GM23338 (cell line): ENCODE results near the gene GALNT5. TPM values are rescaled to one million over a fixed set of nuclear protein-coding genes. Genes with fewer than 3 reads are reported as not detected.
A peak's percentile ranks its signal among the peaks of the same experiment; 100 is the strongest.

Source experiments
- ATAC-seq: fragments of 200-7000 bp; cut with Tn5 transposase; 3 replicates; pipeline ENCODE4 v1.9.1; 2020
- DNase-seq: peaks from one replicate; pipeline ENCODE4 v3.0.0-alpha.2; 2015; ENCODE audit warnings: low spot score
- H2AFZ ChIP-seq: fragments of 200-600 bp; sonication (generic); 2 replicates; pipeline ENCODE4 v1.8.0; 2016; ENCODE audit warnings: antibody characterized with exemption, mild to moderate bottlenecking, moderate library complexity
- H3F3A ChIP-seq: fragments of 200-600 bp; sonication (generic); replicated peaks from 2 replicates; pipeline ENCODE4 v1.8.0; 2017; ENCODE audit warnings: antibody characterized with exemption, mixed run types, low read depth
- H3K27ac ChIP-seq: fragments of 200-600 bp; sonication (generic); 2 replicates; pipeline ENCODE4 v1.6.1; 2016; ENCODE audit warnings: low read depth
- H3K27me3 ChIP-seq: fragments of 200-600 bp; sonication (generic); 2 replicates; pipeline ENCODE4 v1.8.0; 2016; ENCODE audit warnings: mild to moderate bottlenecking, mixed run types, moderate library complexity; ENCODE audit not compliant: insufficient read depth
- H3K36me3 ChIP-seq: fragments of 200-600 bp; sonication (generic); 2 replicates; pipeline ENCODE4 v1.8.0; 2016; ENCODE audit warnings: mild to moderate bottlenecking; ENCODE audit not compliant: insufficient read depth
- H3K4me1 ChIP-seq: fragments of 200-600 bp; sonication (generic); 2 replicates; pipeline ENCODE4 v1.8.0; 2016; ENCODE audit warnings: mild to moderate bottlenecking, moderate library complexity; ENCODE audit not compliant: insufficient read depth
- H3K4me2 ChIP-seq: fragments of 200-600 bp; sonication (generic); 2 replicates; pipeline ENCODE4 v1.7.1; 2017; ENCODE audit warnings: mixed run types
- H3K4me3 ChIP-seq: fragments of 200-600 bp; sonication (generic); 2 replicates; pipeline ENCODE4 v1.6.1; 2016; ENCODE audit warnings: mixed run types
- H3K79me2 ChIP-seq: fragments of 200-600 bp; sonication (generic); replicated peaks from 2 replicates; pipeline ENCODE4 v1.8.0; 2017; ENCODE audit warnings: mild to moderate bottlenecking; ENCODE audit not compliant: insufficient read depth
- H3K9me2 ChIP-seq: fragments of 200-600 bp; sonication (generic); 2 replicates; pipeline ENCODE4 v1.8.0; 2017; ENCODE audit not compliant: insufficient read depth
- H4K20me1 ChIP-seq: fragments of 200-600 bp; sonication (generic); replicated peaks from 2 replicates; pipeline ENCODE4 v1.8.0; 2017; ENCODE audit warnings: mild to moderate bottlenecking; ENCODE audit not compliant: insufficient read depth
- H3K27ac Mint-ChIP-seq: 2 replicates; pipeline ENCODE4 v1.8.0; 2020; ENCODE audit warnings: inconsistent platforms, mild to moderate bottlenecking, moderate library complexity, mixed read lengths
- H3K27me3 Mint-ChIP-seq: 3 replicates; pipeline ENCODE4 v1.8.0; 2022; ENCODE audit warnings: low read depth, mild to moderate bottlenecking, moderate library complexity, mixed read lengths, inconsistent platforms; ENCODE audit not compliant: insufficient read depth, poor library complexity
- H3K36me3 Mint-ChIP-seq: 3 replicates; pipeline ENCODE4 v1.8.0; 2021; ENCODE audit warnings: low read depth, mild to moderate bottlenecking, inconsistent platforms, moderate library complexity, mixed read lengths
- H3K4me1 Mint-ChIP-seq: 3 replicates; pipeline ENCODE4 v1.8.0; 2020; ENCODE audit warnings: mild to moderate bottlenecking, inconsistent platforms, mixed read lengths
- H3K4me3 Mint-ChIP-seq: 3 replicates; pipeline ENCODE4 v1.8.0; 2021; ENCODE audit warnings: moderate library complexity, mild to moderate bottlenecking, inconsistent platforms, mixed read lengths
- H3K9me3 Mint-ChIP-seq: 3 replicates; pipeline ENCODE4 v1.8.0; 2020; ENCODE audit warnings: moderate library complexity, mild to moderate bottlenecking, inconsistent platforms, mixed read lengths
- CTCF ChIP-seq, 2 experiments: fragments of 200-600 bp in 1 of 2; sonication (generic) in 1 of 2; conservative IDR thresholded peaks; 2 replicates each; pipeline versions ENCODE4 v1.5.1 to v1.6.1; 2016 to 2017; ENCODE audit warnings: antibody characterized with exemption in 2 of 2, low read depth in 2 of 2, mild to moderate bottlenecking in 2 of 2, moderate library complexity in 1 of 2
- ETS1 ChIP-seq: IDR thresholded peaks from 2 replicates; pipeline ENCODE4 v1.6.1; 2016; ENCODE audit warnings: antibody characterized with exemption
- EZH2 ChIP-seq: fragments of 200-600 bp; sonication (generic); IDR thresholded peaks from one replicate; pipeline ENCODE4 v1.8.0; 2017; ENCODE audit warnings: antibody characterized with exemption, mild to moderate bottlenecking, low read depth; ENCODE audit not compliant: unreplicated experiment
- EZH2phosphoT487 ChIP-seq: fragments of 200-600 bp; sonication (generic); IDR thresholded peaks from one replicate; pipeline ENCODE4 v1.8.1; 2018; ENCODE audit warnings: antibody characterized with exemption; ENCODE audit not compliant: unreplicated experiment
- JUNB ChIP-seq: IDR thresholded peaks from one replicate; pipeline ENCODE4 v1.6.1; 2016; ENCODE audit warnings: antibody characterized with exemption; ENCODE audit not compliant: unreplicated experiment
- NANOG ChIP-seq: IDR thresholded peaks from 2 replicates; pipeline ENCODE4 v1.6.1; 2016; ENCODE audit warnings: antibody characterized with exemption, borderline replicate concordance
- REST ChIP-seq: IDR thresholded peaks from one replicate; pipeline ENCODE4 v1.6.1; 2018; ENCODE audit warnings: antibody characterized with exemption; ENCODE audit not compliant: unreplicated experiment
- ZNF114 ChIP-seq: fragments of 250-450 bp; sonication (Bioruptor Pico); IDR thresholded peaks from 2 replicates; pipeline ENCODE4 v1.5.0; 2020; ENCODE audit warnings: mild to moderate bottlenecking, moderate library complexity
- ZNF331 ChIP-seq: fragments of 250-450 bp; sonication (Bioruptor Pico); IDR thresholded peaks from 2 replicates; pipeline ENCODE4 v1.5.0; 2020; ENCODE audit warnings: low read depth, mild to moderate bottlenecking, moderate library complexity
- ZNF462 ChIP-seq: fragments of 250-450 bp; sonication (Bioruptor Pico); IDR thresholded peaks from 2 replicates; pipeline ENCODE4 v1.5.0; 2020; ENCODE audit warnings: mild to moderate bottlenecking, moderate library complexity
- long read RNA-seq: library from polyadenylated mRNA; unstranded; transcript quantifications from one replicate; pipeline ENCODE4 v2.0.0, GENCODE V29; 2020; ENCODE audit not compliant: unreplicated experiment
- polyA plus RNA-seq: library from polyadenylated mRNA; unstranded; fragments of >200 nt; fragmentation: Nextera tagmentation; extraction: Ambion mirVana; gene quantifications from 2 replicates; pipeline ENCODE4 v1.2.1, GENCODE V29; 2016
- total RNA-seq: library from RNA; depleted of rRNA; stranded (reverse); fragments of >200 nt; shearing (Covaris generic); gene quantifications from 2 replicates; pipeline ENCODE4 v1.2.3, GENCODE V29; 2014; rRNA removed

The GALNT5 gene
- 0.04 and 0.14 TPM in 2 replicates for total RNA-seq
- 0.05 and 0.12 TPM in 2 replicates for polyA plus RNA-seq
- long read RNA-seq, result 0 reads

- Histone ChIP-seq H4K20me1 (no peaks in the 10 kb centered on the region), H3K4me2 (peak within 1 kb of the TSS; percentile 77), H3K4me1 (peaks cover 6% of the 10 kb centered on the region; the same call in 1 of the 2 replicates), H3K79me2 (no peaks in the 10 kb centered on the region), H3K27me3 (no peaks in the 10 kb centered on the region), H3K9me2 (no peaks in the 10 kb centered on the region; the same call in 1 of the 2 replicates), H2AFZ (peak within 1 kb of the TSS; percentile 97), H3F3A (no peaks in the 10 kb centered on the region), H3K27ac (no peak within 1 kb of the TSS), H3K4me3 (peak within 1 kb of the TSS; percentile 52), H3K36me3 (no peaks in the 10 kb centered on the region)
- Mint-ChIP-seq H3K27ac (peak within 1 kb of the TSS; percentile 14; the same call in 1 of the 2 replicates), H3K36me3 (no peaks in the 10 kb centered on the region), H3K9me3 (no peaks in the 10 kb centered on the region), H3K27me3 (peaks cover 4% of the 10 kb centered on the region), H3K4me1 (peaks cover 14% of the 10 kb centered on the region), H3K4me3 (peak within 1 kb of the TSS; percentile 72)
- DNase-seq (peak; percentile 41), ATAC-seq (peak; percentile 87)
- no peak for TF ChIP-seq ETS1
- no peak for TF ChIP-seq EZH2
- TF ChIP-seq JUNB, result no peak
- no peak for TF ChIP-seq NANOG
- no peak for TF ChIP-seq EZH2phosphoT487
- TF ChIP-seq ZNF331 (CRISPR knock-in tag), result no peak
- TF ChIP-seq ZNF114 (CRISPR knock-in tag), result no peak
- no peak for TF ChIP-seq REST
- no peak for TF ChIP-seq ZNF462 (CRISPR knock-in tag)
- no peak for TF ChIP-seq CTCF (conservative IDR thresholded peaks at IDR 0.05; ENCODE audit: low read depth in 2 of 2)
Measured at GRCh38 chr2:157257312-157258252, at the start of gene GALNT5. TSS of gene GALNT5 (plus strand) at chr2:157257705. CDS start at chr2:157258083, 378 bp downstream.
